Activated naive CD4-positive, alpha-beta T cell treated with anti-CD3 and anti-CD28 coated beads for 36 hours (primary cell): ENCODE results near the gene RPL21. TPM values are rescaled to one million over a fixed set of nuclear protein-coding genes. Genes with fewer than 3 reads are reported as not detected.

Experiments used
- total RNA-seq, 2 experiments: library from RNA; stranded (reverse); gene quantifications; one replicate each; pipeline ENCODE4 v1.2.3, GENCODE V29; 2021

The RPL21 gene
- total RNA-seq, 2 experiments from 2014 or later: 1,766 to 1,839 TPM

Other genes starting within 250 kb of the RPL21 start
- 10 to 100 TPM; 27.1 to 28.4 TPM for gene USP12, start 79.7 kb upstream of the RPL21 start, total RNA-seq
- gene RASL11A, start 19.3 kb downstream of the RPL21 start, total RNA-seq: 1 to 10 TPM; 1.5 to 1.6 TPM
- 100 to 1,000 TPM; 303 to 314 TPM for gene GTF3A, start 173.1 kb downstream of the RPL21 start, total RNA-seq
- 10 to 100 TPM; 34.0 to 42.1 TPM for gene MTIF3, start 199.0 kb downstream of the RPL21 start, total RNA-seq